GM19193 (cell line): ENCODE measurements around the gene LENG9.

Source experiments
- POLR2A ChIP-seq: IDR thresholded peaks from 4 replicates; pipeline ENCODE4 v1.6.1; 2011; ENCODE audit not compliant: insufficient read depth, insufficient read length; ENCODE audit errors: extremely low read depth

The LENG9 gene

GRCh38 chr19:54463531-54464043, at the start of gene LENG9:
TSS of gene LENG9 (minus strand) at chr19:54463778. CDS start at chr19:54463526, 252 bp downstream.
- TF ChIP-seq POLR2A = peak; percentile 78

- no peak for TF ChIP-seq POLR2A
Measured at GRCh38 chr19:54507824-54508223, 44.2 kb upstream of the LENG9 start.

- no peak for TF ChIP-seq POLR2A
Measured at GRCh38 chr19:54506079-54506478, 42.5 kb upstream of the LENG9 start.

GRCh38 chr19:54502518-54503048, 39.0 kb upstream of the LENG9 start, which contains the start of gene LAIR2:
TSS of gene LAIR2 (plus strand) at chr19:54502831. CDS start at chr19:54502919, 88 bp downstream.
- TF ChIP-seq POLR2A = no peak

GRCh38 chr19:54493967-54494585, 30.5 kb upstream of the LENG9 start:
- no peak for TF ChIP-seq POLR2A

- TF ChIP-seq POLR2A = no peak
Measured at GRCh38 chr19:54492568-54492967, 29.0 kb upstream of the LENG9 start.

- TF ChIP-seq POLR2A = no peak
Measured at GRCh38 chr19:54489766-54490165, 26.2 kb upstream of the LENG9 start.

- no peak for TF ChIP-seq POLR2A
Measured at GRCh38 chr19:54489341-54489740, 25.8 kb upstream of the LENG9 start.

- no peak for TF ChIP-seq POLR2A
Measured at GRCh38 chr19:54485851-54486250, 22.3 kb upstream of the LENG9 start.

GRCh38 chr19:54484451-54484850, 20.9 kb upstream of the LENG9 start:
- TF ChIP-seq POLR2A = no peak

- TF ChIP-seq POLR2A = no peak
Measured at GRCh38 chr19:54482889-54483288, 19.3 kb upstream of the LENG9 start.

GRCh38 chr19:54481326-54481930, 17.9 kb upstream of the LENG9 start:
- TF ChIP-seq POLR2A = no peak

- TF ChIP-seq POLR2A = no peak
Measured at GRCh38 chr19:54480051-54480450, 16.5 kb upstream of the LENG9 start.

GRCh38 chr19:54478677-54479266, 15.2 kb upstream of the LENG9 start:
- TF ChIP-seq POLR2A = no peak

- TF ChIP-seq POLR2A = no peak
Measured at GRCh38 chr19:54477650-54478049, 14.1 kb upstream of the LENG9 start.

- TF ChIP-seq POLR2A = no peak
Measured at GRCh38 chr19:54475706-54476105, 12.1 kb upstream of the LENG9 start.

- no peak for TF ChIP-seq POLR2A
Measured at GRCh38 chr19:54473892-54474372, 10.4 kb upstream of the LENG9 start.
